Stimulated activated CD4-positive, alpha-beta T cell treated with anti-CD3 and anti-CD28 coated beads, Interleukin-12 subunit alpha, Interleukin-12 subunit beta, amount 100 ng/mL, for 48 hours (primary cell): ENCODE results near the gene PNPLA7.
"Not testable (repeated sequence)": the region's sequence is repeated elsewhere in the genome, so short reads cannot be mapped to it uniquely, and the experiment has no call there.

ENCODE experiments used
- DNase-seq, 3 donors: peaks; one replicate each; pipeline ENCODE4 v3.0.0-alpha.2; 2020; ENCODE audit warnings: low read depth in 2 of 3, low spot score in 1 of 3

PNPLA7 gene

DNA sequence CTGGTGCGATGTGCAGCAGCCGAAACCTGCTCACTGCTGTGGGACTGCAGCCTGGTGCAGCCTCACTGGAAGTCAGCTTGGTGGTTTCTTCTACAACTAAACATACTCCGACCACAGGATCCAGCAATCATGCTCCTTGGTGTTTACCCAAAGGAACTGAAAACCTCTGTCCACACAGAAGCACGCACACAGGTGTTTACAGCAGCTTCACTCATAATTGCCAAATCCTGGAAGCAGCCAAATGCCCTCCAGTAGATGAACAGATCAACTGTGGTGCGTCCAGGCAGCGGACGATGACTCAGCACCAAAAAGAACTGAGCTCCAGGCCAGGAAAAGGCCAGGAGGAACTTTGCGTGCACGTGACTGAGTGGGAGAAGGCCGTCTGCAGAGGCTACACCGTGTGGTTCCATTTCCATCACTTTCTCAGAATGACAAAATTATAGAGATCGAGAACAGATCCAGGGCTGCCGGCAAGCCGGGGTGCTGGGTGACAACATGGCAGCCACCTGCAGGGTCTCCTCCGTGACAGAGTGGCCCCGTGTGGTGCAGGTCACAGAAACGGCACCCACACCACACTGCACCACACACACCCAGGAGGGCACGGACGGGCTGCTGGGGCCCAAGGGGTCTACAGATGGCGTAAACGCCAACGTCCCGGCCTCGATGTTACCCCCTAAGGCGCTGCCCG, 68.0 kb downstream of the PNPLA7 start:
- DNase-seq, result no peak

- DNase-seq, result no peak
These were observed 69.2 kb downstream of the PNPLA7 start for GRCh38 chr9:137480686-137481683.

GRCh38 chr9:137479892-137480685, 70.1 kb downstream of the PNPLA7 start:
- no peak for DNase-seq

DNA sequence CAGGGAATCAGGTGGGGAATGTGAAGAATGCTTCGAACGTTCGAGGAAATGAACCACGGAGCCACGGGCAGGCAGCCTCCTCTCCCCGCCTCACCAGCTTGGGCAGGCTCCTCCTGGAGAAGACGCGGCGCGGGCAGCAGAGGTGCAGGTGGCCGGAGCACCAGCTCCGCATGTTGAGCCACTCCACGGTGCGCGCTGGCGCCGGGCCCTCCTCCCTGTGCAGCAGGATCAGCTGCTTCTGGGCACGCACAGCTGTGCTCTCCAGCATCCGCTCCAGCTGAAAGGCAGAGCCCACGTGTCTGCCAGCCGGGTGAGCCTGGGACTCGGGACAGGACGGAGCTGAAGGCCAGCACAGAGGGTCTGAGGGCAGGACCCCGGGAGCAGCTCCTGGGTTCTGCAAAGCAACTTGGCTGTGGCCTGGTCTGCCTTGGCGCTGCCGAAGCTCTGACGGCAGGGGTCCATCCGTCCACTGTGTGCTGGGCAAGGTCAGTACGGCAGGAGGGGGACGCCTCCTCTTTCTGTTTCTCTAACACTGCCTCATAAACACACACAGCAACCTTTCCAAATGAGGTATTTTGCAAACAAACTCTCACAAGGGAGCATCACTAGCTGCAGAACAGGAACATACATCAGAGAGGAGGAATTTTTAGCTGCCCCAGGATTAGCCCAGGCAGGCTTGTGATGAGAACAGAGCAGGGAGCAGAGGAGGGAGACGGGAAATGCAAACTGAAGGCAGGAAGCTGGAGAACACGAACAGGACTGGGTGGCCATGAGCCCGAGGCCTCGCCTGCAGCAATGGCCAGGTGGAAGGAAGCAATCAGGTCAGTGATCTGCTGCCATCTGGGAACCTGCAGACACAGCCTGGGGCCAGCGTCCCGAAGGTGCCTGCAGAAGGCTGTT, 71.0 kb downstream of the PNPLA7 start:
- no peak for DNase-seq

GRCh38 chr9:137478613-137478961, 71.6 kb downstream of the PNPLA7 start:
- DNase-seq, result no peak

DNA sequence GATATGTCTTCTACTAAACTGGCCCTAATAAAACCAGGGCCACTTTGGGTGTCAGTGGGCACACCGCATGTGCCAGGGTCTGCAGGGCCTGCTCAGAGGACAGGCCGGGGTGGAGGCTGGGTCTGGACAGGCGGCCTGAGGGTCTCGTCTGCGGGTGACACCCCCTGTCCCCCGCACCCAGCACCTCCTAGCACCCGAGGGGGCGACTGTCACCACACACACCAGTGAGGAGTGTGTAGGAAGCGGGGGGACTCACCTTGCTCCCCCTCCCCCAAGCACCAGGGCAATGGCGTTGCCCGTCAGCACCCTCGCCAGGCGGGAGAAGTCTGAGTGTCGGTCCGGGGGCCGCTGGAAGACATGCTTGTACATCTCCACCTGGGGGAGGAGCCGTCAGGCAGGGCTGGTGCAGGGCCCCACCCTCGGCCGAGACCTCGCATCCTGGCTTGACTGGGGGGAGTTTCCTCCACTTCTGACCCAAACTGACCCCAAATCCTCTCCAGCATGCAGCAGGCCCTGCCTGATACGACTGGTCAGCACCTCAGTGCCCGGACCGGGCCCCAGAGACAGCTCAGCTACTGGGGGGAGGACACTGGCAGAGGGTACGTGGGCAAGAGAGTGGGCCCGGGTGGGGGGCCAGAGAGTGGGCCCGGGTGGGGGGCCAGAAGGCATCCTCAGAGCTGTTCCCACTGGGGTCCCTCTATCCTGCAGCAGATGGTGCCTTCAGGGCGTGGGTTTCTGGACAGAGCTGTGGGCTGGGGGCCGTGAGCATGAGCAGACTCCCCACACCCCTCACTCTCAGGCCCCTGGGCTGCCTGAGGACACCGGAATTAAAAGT, 72.2 kb downstream of the PNPLA7 start:
- no peak for DNase-seq

GRCh38 chr9:137476856-137477255, 73.3 kb downstream of the PNPLA7 start:
- no peak for DNase-seq

DNA sequence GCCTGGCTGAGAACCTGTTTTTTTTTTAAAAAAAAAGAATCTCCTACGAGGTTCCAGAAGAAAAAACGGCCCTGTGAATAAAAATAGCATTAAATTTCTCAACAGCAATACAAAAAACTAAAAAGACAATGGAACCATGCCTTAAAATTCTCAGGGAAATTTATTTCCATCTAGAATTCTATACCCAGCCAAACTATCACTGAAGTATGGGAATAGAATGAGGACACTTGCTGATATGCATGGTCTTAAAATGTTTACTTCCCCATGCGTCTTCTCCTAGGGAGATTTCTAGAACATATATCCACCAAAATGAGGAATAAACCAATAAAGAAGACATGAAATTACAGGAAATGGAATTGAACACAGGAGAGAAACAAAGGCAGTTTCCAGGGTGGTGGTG, 74.5 kb downstream of the PNPLA7 start:
- DNase-seq, result no peak

GRCh38 chr9:137474271-137474670, 75.9 kb downstream of the PNPLA7 start:
- no peak for DNase-seq

DNA sequence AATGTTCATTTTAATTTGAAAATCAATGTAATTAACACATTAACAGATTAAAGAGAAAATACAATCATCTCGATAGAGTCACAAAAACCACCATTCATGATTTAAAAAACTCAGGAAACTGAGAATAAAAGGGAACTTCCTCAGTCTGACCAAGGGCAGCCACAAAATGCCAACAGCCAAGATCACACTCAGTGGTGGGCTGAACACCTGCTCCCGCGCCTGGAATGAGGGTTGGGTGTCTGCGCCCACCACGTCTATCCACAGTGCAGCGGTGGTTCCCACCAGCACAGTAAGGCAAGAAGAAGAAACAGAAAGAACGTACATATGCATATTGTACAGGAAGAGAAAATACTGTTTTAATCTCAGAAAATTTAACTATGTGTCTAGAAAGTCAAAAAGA, 79.4 kb downstream of the PNPLA7 start:
- DNase-seq, result no peak

DNA sequence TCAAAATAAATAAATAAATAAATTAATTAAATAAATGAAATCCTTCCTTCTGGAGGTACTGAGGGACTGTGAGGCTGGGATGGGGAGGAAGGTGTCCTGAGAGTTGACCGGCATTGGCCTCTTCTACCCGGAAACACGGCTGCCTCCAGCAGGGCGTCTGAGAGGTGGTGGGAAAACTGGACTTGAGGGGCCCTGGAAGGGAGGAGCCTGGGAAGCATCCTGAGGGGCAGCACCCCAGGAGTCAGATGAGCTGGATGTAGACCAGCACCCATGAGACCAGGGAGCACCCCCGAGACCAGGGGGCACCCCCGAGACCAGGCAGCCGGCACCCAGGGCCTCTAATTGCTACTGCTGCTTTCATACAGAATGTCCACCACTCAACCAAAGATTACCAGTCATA, 82.3 kb downstream of the PNPLA7 start:
- no peak for DNase-seq

- DNase-seq, result no peak
These were observed 83.0 kb downstream of the PNPLA7 start for GRCh38 chr9:137467161-137467581.

- DNase-seq, result not testable (repeated sequence)
These were observed 83.7 kb downstream of the PNPLA7 start for GRCh38 chr9:137466389-137467085.

GRCh38 chr9:137465720-137466388, 84.3 kb downstream of the PNPLA7 start:
- no peak for DNase-seq

GRCh38 chr9:137465000-137465719, 85.0 kb downstream of the PNPLA7 start:
- no peak for DNase-seq

DNA sequence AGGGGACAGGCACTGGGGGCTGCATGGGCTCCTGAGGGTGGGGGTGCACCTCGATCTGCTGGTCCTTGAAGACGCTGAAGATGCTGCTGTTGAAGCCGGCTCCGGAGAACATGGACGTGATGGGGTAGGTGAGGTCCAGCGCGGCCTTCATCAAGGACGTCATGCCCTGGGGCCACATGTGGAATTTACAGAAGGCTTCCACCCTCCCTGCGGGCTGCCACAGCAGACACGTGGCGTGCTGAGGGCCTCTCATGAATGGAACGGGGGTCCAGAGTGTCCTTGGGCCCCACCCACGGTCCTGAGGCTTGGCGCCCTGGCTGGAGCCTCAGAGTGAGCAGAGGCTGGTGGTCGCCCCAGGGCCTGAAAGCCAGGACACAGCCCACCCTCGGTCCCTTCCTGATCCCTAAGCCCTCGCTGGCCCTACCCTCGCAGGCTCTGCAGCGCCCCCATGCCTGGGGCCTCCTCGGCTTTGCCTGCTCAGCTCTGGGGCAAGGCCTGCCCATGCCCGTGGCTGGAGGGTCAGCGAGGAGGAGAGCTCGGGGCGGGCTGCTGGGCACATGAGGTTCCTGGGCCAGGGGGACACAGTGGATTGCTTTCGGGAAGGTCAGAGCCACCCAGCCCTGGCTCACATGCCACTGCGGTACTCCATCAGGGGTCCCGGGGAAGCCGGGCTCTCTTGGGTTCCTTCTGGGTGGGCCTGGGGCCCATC, 85.8 kb downstream of the PNPLA7 start:
- no peak for DNase-seq

- DNase-seq, result no peak
These were observed 86.3 kb downstream of the PNPLA7 start for GRCh38 chr9:137463931-137464290.
